GM13977 (cell line): Measurements from ENCODE around the gene SPRY4.
"Not testable (repeated sequence)": the region's sequence is repeated elsewhere in the genome, so short reads cannot be mapped to it uniquely, and the experiment has no call there.

Experiments used
- DNase-seq: peaks from one replicate; pipeline ENCODE4 v3.0.0; 2012; ENCODE audit warnings: low spot score
- CTCF ChIP-seq: IDR thresholded peaks from 2 replicates; pipeline ENCODE4 v1.5.1; 2012; ENCODE audit warnings: mild to moderate bottlenecking, control low read depth; ENCODE audit not compliant: insufficient read depth; ENCODE audit errors: extremely low read depth, missing control alignments
- in situ Hi-C: fragments of 300-500 bp; cut with MboI; formaldehyde crosslinking; loops from one replicate; pipeline ENCODE4 v1.12.0; 2022; ENCODE audit warnings: low sequenced_read_pairs, low pct_unique_long_range_greater_than_20kb, mixed read lengths, inconsistent platforms; ENCODE audit not compliant: unreplicated experiment

Gene SPRY4

DNA sequence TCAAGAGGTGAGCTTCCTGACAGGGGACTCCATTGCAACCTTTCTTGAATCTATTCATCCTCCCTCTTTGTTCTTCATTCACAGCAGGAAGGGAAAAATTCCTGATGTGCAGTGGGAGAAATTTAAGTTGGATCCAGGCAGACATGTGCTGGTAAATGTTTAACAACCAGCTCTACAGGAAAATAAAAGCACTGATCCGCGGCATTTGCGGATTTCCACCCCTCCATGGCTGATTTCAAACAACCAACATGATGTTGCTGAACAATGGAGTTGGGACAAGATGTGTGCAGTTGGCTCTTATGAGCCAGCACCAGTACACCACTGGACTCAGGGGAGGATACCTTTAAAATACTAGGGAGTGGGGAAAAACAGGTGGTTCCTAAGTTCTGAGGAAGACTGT, 47.0 kb downstream of the SPRY4 start:
- no peak for TF ChIP-seq CTCF
- no peak for DNase-seq
- in situ Hi-C loops, result no loop called here

- in situ Hi-C loops, result no loop called here
- TF ChIP-seq CTCF, result no peak
- DNase-seq, result no peak
These were observed 48.3 kb downstream of the SPRY4 start for GRCh38 chr5:142276517-142276916.

DNA sequence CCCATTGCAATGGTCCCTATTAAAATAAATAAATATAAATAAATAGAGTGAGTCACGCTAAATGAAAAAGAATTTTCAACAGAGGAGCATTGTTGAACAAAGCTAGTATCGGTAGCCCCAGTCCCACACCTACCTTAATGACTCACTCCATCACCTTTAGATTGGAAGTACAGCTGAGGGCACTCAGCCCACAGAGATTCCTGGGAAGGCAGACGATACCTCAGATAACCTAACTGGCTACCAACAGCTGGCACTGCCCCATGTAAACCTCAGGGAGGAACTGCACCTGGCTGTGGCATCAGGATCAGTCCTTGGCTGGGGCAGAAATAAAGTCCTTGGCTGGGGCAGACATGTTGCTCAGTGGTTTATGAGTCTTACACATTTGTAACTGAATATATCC, 49.3 kb downstream of the SPRY4 start:
- in situ Hi-C loops, result no loop called here
- TF ChIP-seq CTCF, result no peak
- DNase-seq, result no peak

DNA sequence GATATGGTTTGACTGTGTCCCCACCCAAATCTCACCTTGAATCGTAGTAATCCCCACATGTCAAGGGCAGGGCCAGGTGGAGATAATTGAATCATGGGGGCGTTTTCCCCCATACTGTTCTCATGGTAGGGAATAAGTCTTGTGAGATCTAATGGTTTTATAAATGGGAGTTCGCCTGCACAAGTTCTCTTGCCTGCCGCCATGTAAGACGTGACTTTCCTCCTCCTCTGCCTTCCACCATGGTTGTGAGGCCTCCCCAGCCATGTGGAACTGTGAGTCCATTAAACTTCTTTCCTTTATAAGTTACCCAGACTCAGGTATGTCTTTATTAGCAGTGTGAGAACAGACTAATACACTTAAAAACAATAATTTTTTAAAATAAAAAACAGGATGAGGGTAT, 52.2 kb downstream of the SPRY4 start:
- DNase-seq, in situ Hi-C loops: not testable (repeated sequence)

DNA sequence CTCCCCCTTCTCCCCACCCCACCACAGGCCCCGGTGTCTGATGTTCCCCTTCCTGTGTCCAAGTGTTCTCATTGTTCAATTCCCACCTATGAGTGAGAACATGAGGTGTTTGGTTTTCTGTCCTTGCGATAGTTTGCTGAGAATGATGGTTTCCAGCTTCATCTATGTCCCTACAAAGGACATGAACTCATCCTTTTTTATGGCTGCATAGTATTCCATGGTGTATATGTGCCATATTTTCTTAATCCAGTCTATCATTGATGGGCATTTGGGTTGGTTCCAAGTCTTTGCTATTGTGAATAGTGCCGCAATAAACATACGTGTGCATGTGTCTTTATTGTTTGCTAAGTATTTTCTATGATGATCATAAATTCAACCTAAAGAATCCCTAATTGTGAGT, 60.7 kb downstream of the SPRY4 start:
- DNase-seq, in situ Hi-C loops: not testable (repeated sequence)

- TF ChIP-seq CTCF, result no peak
- DNase-seq, result no peak
- in situ Hi-C loops, result no loop called here
These were observed 61.5 kb downstream of the SPRY4 start for GRCh38 chr5:142263346-142263745.

- DNase-seq, result no peak
- TF ChIP-seq CTCF, result no peak
- in situ Hi-C loops, result no loop called here
These were observed 62.1 kb downstream of the SPRY4 start for GRCh38 chr5:142262683-142263082.
